ENCODE data around the gene ACOT11. TPM values are rescaled to one million over a fixed set of nuclear protein-coding genes. Genes with fewer than 3 reads are reported as not detected.
"Not testable (repeated sequence)": the region's sequence is repeated elsewhere in the genome, so short reads cannot be mapped to it uniquely, and the experiment has no call there.

The ACOT11 gene
- total RNA-seq, 2 experiments from 2014 or later = 0.53 to 0.55 TPM

DNA sequence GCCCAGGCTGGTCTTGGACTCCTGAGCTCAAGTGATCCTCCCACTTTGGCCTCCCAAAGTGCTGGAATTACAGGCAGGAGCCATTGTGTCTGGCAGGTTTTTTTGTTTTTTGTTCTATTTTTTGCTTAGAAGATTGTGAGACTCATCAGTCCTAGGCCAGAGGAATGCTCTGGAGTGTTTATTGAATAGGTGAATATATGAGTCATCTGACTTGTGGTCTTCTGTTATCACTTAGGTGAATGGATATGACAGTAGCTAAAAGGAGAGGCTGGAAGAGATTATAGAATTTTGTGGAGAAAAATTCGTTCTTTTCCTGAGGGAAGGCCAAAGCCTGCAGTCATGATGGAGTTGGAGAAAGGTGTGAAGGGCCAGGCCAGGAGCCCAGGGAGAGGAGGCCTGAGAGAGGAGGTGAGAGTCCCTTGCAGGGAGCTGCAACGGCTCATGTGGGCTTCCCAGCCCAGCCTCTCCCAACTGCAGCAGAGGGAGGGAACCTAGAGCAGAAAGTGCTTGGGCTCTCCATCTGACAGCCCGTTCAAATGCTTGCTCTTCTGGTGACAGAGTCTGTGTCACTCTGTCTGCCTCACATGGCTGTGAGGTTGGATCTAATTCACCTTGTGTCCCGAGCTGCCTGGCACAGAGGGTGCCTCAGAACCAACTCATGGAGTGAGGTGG is 31.6 kb upstream of the ACOT11 start:
- Mint-ChIP-seq H3K27me3 (no peaks in the 10 kb centered on the region), H3K4me1 (no peaks in the 10 kb centered on the region), H3K4me3 (no peak overlapping the region), H3K36me3 (ENCODE audit: low read depth) (no peaks in the 10 kb centered on the region), H3K9me3 (no peaks in the 10 kb centered on the region), H3K27ac (no peak overlapping the region)
- no peak for DNase-seq
- ChIA-PET POLR2A (no interaction called here), CTCF (interaction anchor here (1.1 kb wide), 1 partner anchor 335 kb away, joined by 3 read pairs; no protein-coding TSS in a partner anchor)

DNA sequence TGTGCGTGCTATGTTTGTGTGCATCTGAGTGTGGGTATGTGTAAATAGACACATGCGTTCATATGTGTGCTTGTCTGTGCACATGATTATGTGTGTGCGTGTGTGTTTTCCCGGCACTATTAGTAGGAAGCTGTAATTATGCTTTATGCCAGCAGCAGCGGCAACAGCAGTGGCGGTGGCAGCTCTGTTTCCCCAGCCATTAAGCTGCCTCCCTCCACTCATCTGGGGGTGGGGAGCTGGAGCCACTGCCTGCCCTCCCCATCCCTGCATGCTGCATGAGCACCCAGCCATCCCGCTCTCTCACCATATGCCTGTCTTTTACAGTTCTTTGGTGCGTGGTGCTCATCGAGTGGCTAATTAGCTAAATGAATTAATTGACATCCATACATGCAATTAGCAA is 30.5 kb upstream of the ACOT11 start:
- no peaks in the 10 kb centered on the region for H3K9me3 Mint-ChIP-seq
- no peak overlapping the region for H3K4me3 Mint-ChIP-seq
- no peak for DNase-seq
- no peaks in the 10 kb centered on the region for H3K36me3 Mint-ChIP-seq (ENCODE audit: low read depth)
- H3K27me3 Mint-ChIP-seq = no peaks in the 10 kb centered on the region
- CTCF ChIA-PET = no interaction called here
- H3K4me1 Mint-ChIP-seq = no peaks in the 10 kb centered on the region
- POLR2A ChIA-PET = no interaction called here
- no peak overlapping the region for H3K27ac Mint-ChIP-seq

DNA sequence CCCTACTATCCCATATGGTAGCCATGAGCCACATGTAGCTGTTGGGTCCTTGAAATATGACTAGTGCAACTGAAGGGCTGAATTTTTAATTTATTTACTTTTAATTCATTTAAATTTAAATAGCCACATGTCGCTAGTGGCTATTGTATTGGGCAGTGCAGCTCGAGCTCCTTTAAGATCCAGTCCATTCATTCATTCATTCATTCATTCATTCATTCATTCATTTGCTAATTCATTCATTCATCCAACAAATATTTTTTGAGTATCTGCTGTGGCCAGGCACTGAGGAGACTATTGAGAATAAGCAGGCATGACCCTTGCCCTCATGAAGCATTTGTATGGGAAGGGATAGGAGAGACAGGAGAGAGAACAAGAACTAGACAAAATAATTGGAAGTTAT is 29.5 kb upstream of the ACOT11 start:
- ChIA-PET POLR2A (no interaction called here), CTCF (interaction anchor here (0.6 to 1.2 kb wide), 4 partner anchors 19 to 372 kb away, joined by 3 to 5 read pairs (median 3); no protein-coding TSS in a partner anchor)
- no peak for DNase-seq
- H3K4me3 Mint-ChIP-seq = no peak overlapping the region
- no peaks in the 10 kb centered on the region for H3K36me3 Mint-ChIP-seq (ENCODE audit: low read depth)
- H3K27me3 Mint-ChIP-seq = no peaks in the 10 kb centered on the region
- H3K4me1 Mint-ChIP-seq = no peaks in the 10 kb centered on the region
- no peaks in the 10 kb centered on the region for H3K9me3 Mint-ChIP-seq
- no peak overlapping the region for H3K27ac Mint-ChIP-seq

DNA sequence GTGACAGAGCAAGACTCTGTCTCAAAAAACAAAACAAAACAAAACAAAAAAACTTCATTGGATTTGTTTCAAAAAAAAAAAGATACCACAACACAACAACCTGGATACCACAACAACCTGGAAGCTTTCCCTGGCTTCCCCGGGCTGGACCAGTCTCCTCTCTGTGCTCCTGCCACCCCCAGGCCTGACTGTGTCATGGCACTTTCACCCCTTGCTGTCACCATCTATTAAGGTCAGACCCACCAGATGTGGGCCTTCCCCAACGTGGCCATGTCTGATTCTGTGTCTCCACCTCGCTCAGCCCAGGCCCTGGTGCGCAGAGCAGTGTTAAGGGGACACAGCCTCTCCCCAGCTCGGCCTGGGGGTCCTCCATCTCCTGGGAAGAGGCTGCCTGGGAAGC is 28.3 kb upstream of the ACOT11 start:
- no peaks in the 10 kb centered on the region for H3K36me3 Mint-ChIP-seq (ENCODE audit: low read depth)
- H3K4me3 Mint-ChIP-seq = no peak overlapping the region
- ChIA-PET CTCF (no interaction called here), POLR2A (no interaction called here)
- no peaks in the 10 kb centered on the region for H3K4me1 Mint-ChIP-seq
- DNase-seq = no peak
- peaks cover 2% of the 10 kb centered on the region for H3K27me3 Mint-ChIP-seq
- no peak overlapping the region for H3K27ac Mint-ChIP-seq
- no peaks in the 10 kb centered on the region for H3K9me3 Mint-ChIP-seq

DNA sequence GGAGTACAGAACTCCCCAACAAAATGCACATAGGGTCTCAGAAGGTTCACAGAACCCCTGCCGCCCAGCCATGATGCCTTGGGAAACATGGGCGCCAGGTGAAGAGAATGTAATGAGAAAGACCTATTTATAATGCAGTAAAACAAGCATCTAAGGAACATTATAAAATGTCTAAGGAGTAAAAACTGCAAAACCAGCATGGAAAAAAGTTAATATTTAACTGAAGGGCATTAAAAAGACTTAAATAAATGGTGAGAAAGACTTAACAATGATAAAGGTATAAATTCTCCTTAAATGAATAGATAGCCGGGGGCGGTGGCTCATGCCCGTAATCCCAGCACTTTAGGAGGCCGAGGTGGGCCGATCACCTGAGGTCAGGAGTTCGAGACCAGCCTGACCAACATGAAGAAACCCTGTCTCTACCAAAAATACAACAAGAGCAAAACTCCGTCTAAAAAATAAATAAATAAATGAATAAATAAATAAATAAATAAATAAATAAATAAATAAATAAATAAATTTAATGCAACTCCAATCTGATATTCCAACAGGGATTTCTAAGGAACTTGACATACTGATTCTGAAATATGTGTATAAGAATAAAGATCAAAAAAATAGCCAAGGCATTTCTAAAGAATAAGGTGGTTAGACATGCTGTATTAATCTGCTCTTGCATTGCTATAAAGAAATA is 27.3 kb upstream of the ACOT11 start:
- POLR2A ChIA-PET = no interaction called here
- Mint-ChIP-seq H3K27ac (no peak overlapping the region), H3K4me3 (no peak overlapping the region), H3K36me3 (ENCODE audit: low read depth) (no peaks in the 10 kb centered on the region), H3K27me3 (peaks cover 2% of the 10 kb centered on the region), H3K4me1 (no peaks in the 10 kb centered on the region), H3K9me3 (no peaks in the 10 kb centered on the region)
- DNase-seq = no peak
- CTCF ChIA-PET = no interaction called here

DNA sequence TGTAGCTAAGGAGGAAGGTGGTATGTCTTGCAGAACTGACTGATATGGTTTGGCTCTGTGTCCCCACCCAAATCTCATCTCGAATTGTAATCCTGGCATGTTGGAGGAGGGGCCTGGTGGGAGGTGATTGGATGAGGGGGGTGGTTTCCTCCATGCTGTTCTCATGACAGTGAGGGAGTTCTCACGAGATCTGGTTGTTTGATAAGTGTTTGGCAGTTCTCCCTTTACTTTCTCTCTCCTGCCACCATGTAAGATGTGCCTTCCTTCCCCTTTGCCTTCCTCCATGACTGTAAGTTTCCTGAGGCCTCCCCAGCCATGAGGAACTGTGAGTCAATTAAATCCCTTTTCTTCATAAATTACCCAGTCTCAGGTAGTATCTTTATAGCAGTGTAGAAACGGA is 21.5 kb upstream of the ACOT11 start:
- H3K27me3 Mint-ChIP-seq; CTCF ChIA-PET; H3K27ac Mint-ChIP-seq; H3K4me3 Mint-ChIP-seq; H3K36me3 Mint-ChIP-seq (ENCODE audit: low read depth); DNase-seq; H3K9me3 Mint-ChIP-seq; H3K4me1 Mint-ChIP-seq: not testable (repeated sequence)
- POLR2A ChIA-PET = interaction anchor here (0.6 kb wide), 1 partner anchor 45 kb away, joined by 3 read pairs; no protein-coding TSS in a partner anchor

DNA sequence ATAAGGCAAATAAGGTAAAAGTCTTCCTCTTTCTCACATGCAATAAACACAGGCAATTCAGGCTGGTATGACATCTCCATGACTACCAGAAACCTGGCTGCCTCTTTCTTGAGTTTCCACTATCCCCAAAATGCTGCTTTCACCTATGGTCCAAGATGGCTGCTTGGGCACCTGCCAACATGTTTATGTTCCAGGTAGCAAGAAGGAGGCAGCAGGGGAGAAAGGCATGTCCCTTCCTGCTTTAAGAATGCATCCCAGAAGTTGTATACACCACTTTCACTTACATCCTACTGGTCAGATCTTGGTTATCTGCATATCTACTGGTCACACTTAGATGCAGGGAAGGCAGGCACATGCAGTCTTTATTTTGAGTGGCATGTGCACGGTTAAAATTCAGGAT is 19.4 kb upstream of the ACOT11 start:
- POLR2A ChIA-PET = no interaction called here
- H3K27me3 Mint-ChIP-seq = peaks cover 6% of the 10 kb centered on the region
- no peak for DNase-seq
- no peaks in the 10 kb centered on the region for H3K9me3 Mint-ChIP-seq
- CTCF ChIA-PET = no interaction called here
- H3K36me3 Mint-ChIP-seq (ENCODE audit: low read depth) = no peaks in the 10 kb centered on the region
- no peak overlapping the region for H3K27ac Mint-ChIP-seq
- no peaks in the 10 kb centered on the region for H3K4me1 Mint-ChIP-seq
- no peak overlapping the region for H3K4me3 Mint-ChIP-seq

DNA sequence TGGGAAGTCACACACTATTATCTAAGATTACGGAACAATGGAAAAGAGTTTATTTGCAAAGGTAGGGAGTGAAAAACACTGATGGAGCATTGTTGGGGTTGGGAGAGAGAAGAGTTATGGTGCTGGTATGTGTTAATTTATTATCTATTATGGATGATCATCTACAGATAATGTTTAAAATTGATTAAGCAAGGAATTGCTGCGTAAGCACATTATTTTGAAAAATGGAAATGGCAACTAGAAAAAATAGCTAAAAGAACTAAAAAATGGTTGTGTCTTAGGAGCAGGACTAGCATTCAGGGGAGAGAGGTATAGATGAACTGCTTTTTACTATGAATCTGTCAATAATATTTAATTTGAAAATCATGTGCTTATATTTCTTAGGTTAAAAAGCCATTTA is 16.0 kb upstream of the ACOT11 start:
- ChIA-PET CTCF (no interaction called here), POLR2A (no interaction called here)
- Mint-ChIP-seq H3K9me3 (no peaks in the 10 kb centered on the region), H3K27ac (no peak overlapping the region), H3K4me1 (no peaks in the 10 kb centered on the region), H3K4me3 (no peak overlapping the region), H3K36me3 (ENCODE audit: low read depth) (no peaks in the 10 kb centered on the region), H3K27me3 (peaks cover 14% of the 10 kb centered on the region)
- DNase-seq = no peak

DNA sequence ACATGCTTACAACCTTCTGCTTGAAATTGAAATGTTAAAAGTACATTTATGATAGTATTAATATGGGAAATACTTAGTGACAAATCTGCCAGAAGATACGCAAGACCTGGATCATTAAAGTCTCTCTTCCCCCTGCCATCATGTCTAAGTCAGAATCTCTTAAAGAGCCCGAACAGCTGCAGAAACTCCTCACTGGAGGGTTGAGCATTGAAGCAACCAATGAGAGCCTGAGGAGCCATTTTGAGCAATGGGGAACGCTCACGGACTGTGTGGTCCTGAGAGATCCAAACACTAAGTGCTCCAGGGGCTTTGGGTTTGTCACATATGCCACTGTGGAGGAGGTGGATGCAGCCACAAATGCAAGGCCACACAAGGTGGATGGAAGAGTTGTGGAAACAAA is 11.4 kb upstream of the ACOT11 start:
- H3K36me3 Mint-ChIP-seq (ENCODE audit: low read depth); CTCF ChIA-PET; POLR2A ChIA-PET; H3K4me1 Mint-ChIP-seq; H3K4me3 Mint-ChIP-seq; H3K27ac Mint-ChIP-seq; DNase-seq; H3K9me3 Mint-ChIP-seq: not testable (repeated sequence)
- H3K27me3 Mint-ChIP-seq = peaks cover 25% of the 10 kb centered on the region

DNA sequence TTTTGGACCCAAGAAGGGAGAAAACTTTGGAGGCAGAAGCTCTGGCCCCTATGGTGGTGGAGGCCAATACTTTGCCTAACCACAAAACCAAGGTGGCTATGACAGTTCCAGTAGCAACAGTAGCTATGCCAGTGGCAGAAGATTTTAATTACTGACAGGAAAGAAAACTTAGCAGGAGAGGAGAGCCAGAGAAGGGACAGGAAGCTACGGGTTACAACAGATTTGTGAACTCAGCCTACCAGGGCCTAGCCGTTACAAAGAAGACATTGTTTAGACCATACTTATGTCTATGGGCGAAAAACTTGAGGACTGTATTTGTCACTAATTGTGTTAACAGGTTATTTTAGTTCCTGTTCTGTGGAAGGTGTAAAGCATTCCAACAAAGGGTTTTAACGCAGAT is 10.4 kb upstream of the ACOT11 start:
- DNase-seq = no peak
- peaks cover 25% of the 10 kb centered on the region for H3K27me3 Mint-ChIP-seq
- no peaks in the 10 kb centered on the region for H3K9me3 Mint-ChIP-seq
- H3K36me3 Mint-ChIP-seq (ENCODE audit: low read depth) = no peaks in the 10 kb centered on the region
- peaks cover 12% of the 10 kb centered on the region for H3K4me1 Mint-ChIP-seq
- no peak overlapping the region for H3K27ac Mint-ChIP-seq
- H3K4me3 Mint-ChIP-seq = no peak overlapping the region
- CTCF ChIA-PET = no interaction called here
- POLR2A ChIA-PET = no interaction called here

DNA sequence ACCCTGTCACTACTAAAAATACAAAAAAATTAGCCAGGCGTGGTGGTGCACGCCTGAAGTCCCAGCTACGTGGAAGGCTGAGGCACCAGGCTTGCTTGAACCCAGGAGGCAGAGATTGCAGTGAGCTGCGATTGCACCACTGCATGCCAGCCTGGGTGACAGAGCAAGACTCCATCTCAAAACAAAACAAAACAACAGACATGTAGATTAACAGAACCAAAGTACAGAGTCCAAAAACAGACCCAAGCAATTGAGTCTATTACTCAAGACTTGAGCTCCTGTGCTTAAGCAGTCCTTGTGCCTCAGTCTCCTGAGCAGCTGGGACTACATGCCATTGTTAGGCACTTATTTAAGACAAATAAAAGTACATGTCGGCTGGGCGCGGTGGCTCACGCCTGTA is 9.5 kb upstream of the ACOT11 start:
- Mint-ChIP-seq H3K36me3 (ENCODE audit: low read depth) (no peaks in the 10 kb centered on the region), H3K9me3 (no peaks in the 10 kb centered on the region), H3K27me3 (peaks cover 32% of the 10 kb centered on the region), H3K4me3 (no peak overlapping the region), H3K27ac (no peak overlapping the region), H3K4me1 (peaks cover 21% of the 10 kb centered on the region)
- no peak for DNase-seq
- CTCF ChIA-PET = interaction anchor here (0.7 kb wide), 1 partner anchor 466 kb away, joined by 3 read pairs; no protein-coding TSS in a partner anchor
- POLR2A ChIA-PET = no interaction called here

DNA sequence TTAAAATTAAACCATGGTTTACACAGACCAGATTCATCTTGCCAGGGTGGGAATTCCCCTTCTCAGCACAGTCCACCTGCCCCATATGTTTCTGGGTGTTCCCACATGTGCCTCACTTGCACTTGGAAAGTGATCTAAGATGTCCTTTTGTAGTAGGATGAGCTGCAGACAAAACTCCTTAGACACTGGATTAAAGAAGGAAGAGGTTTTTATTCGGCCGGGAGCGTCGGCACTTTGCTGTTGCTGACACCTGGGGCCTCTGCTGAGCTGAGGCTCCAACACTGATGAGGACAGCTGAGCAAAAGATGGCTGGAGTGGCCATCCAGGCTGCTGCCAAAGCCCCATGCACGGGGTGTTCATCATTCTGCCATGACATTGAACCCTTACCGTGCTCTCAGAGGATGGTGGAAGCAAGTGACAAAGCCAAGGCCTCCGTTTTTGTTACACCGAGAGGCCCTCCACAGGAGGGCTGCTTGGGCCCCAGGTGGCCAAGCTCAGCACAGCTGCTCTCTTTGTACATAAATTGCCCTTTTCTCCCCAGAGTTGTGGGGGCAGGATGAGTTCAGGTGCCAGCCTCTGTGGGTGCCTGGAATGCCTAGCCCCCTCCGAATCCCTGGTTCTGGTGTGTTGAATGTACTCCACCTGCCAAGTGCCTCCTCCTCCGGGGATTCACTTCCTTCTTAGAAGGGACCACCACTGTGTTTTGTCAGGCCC is 7.3 kb upstream of the ACOT11 start:
- DNase-seq = no peak
- Mint-ChIP-seq H3K9me3 (no peaks in the 10 kb centered on the region), H3K27ac (no peak overlapping the region), H3K27me3 (peaks cover 34% of the 10 kb centered on the region), H3K4me1 (peaks cover 21% of the 10 kb centered on the region), H3K36me3 (ENCODE audit: low read depth) (no peaks in the 10 kb centered on the region), H3K4me3 (peak overlapping the region; percentile 24)
- CTCF ChIA-PET = no interaction called here
- POLR2A ChIA-PET = no interaction called here

DNA sequence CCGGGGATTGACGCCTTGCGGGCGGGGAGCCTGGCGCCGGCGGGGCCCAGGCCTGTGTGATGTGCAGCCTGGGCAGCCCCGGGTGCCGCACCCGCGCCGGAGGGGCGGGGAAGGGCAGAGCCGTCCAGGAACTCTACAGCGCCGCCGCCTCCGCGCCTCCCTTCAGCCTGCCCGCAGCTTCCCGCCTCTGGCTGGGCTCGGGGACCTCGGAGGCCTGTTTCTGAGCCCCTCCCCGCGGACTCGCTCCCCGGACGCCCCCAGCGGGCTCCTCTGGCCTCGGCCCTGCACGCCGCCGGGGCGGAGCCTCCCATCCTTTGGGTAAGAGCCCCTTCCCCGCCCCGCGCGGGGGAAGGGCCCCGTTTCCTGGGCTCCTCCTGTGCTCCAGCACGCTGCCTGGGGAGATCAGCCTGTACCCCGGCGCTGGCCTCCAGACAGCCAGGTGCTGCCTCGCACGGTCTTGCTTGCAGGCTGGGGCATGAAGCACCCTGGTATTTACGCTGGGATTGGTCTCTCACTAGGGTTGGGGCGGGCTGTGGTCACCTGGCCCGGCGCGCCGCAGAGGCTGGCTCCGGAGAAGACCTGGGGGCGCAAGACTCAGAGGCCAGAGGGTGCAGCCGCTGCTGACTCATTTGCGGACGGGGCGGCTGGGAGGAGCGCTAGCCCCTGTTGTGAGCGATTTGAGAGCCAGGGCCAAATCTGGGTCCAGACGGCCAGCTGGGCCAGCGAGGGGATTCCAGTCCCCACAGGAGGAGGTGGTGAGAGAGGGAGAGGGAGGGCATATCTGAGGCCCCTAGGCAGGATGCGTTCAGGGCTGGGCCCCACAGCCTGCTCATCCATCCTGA is 5.7 kb upstream of the ACOT11 start:
- Mint-ChIP-seq H3K27me3 (peaks cover 23% of the 10 kb centered on the region), H3K27ac (no peak overlapping the region), H3K9me3 (no peaks in the 10 kb centered on the region), H3K4me1 (peaks cover 21% of the 10 kb centered on the region), H3K36me3 (ENCODE audit: low read depth) (no peaks in the 10 kb centered on the region), H3K4me3 (peak overlapping the region; percentile 60)
- POLR2A ChIA-PET = no interaction called here
- DNase-seq = peak; percentile 62
- CTCF ChIA-PET = interaction anchor here (1.5 kb wide), 1 partner anchor 361 kb away, joined by 3 read pairs; no protein-coding TSS in a partner anchor

Data from activated CD4-positive, alpha-beta memory T cell treated with anti-CD3 and anti-CD28 coated beads, Interleukin-2, amount 10 ng/mL, durations not matched to agents 7 days and 5 days (primary cell).